Measurements from ENCODE around the gene CLEC20A. TPM values are rescaled to one million over a fixed set of nuclear protein-coding genes. Genes with fewer than 3 reads are reported as not detected.

CLEC20A gene
- total and polyA plus RNA-seq, 2 of the 8 experiments (the other 6 are each of a cell fraction or from before 2014, with no cell fraction given), result not detected

GRCh38 chr1:178498896-178499675, 2.3 kb upstream of the CLEC20A start (continued):
- TF ChIP-seq CHD7 (IDR thresholded peaks at IDR 0.05; ENCODE audit: insufficient replicate concordance, low read length) (no peak), SP4 (IDR thresholded peaks at IDR 0.05; ENCODE audit: low read length) (no peak), SP2 (IDR thresholded peaks at IDR 0.05; ENCODE audit: low read length) (no peak), RBBP5 (IDR thresholded peaks at IDR 0.05; ENCODE audit: borderline replicate concordance, low read depth, low read length) (no peak), YY1 (IDR thresholded peaks at IDR 0.05; ENCODE audit: low read depth, low read length) (no peak), BACH1 (IDR thresholded peaks at IDR 0.05; ENCODE audit: low read length) (no peak), CHD2 (IDR thresholded peaks at IDR 0.05; ENCODE audit: low read length) (no peak), BRCA1 (IDR thresholded peaks at IDR 0.05; ENCODE audit: low read depth, low read length) (no peak)

Data from H1 (cell line).